A549 (cell line): Measurements from ENCODE around the gene CEP250. TPM values are rescaled to one million over a fixed set of nuclear protein-coding genes. Genes with fewer than 3 reads are reported as not detected.
"Not testable (repeated sequence)": the region's sequence is repeated elsewhere in the genome, so short reads cannot be mapped to it uniquely, and the experiment has no call there.

Experiments used
- ATAC-seq, 2 experiments: fragments of 200-7000 bp in 1 of 2; fragments of >200 bp in 1 of 2; cut with Nextera tagmentation in 1 of 2; cut with Tn5 transposase in 1 of 2; 3 replicates each; pipeline versions ENCODE4 v1.8.0 to v1.9.1; 2018 to 2020; ENCODE audit warnings: mild to moderate bottlenecking in 1 of 2, moderate library complexity in 1 of 2
- CTCF ChIA-PET: fragments of 300-600 bp; sonication (Branson Sonifier 250); formaldehyde crosslinking; extraction: SDS; loops from one replicate; lab custom pipeline; 2021; ENCODE audit warnings: antibody characterized with exemption, inconsistent platforms; lab: Yijun Ruan, JAX
- POLR2A ChIA-PET: fragments of 350-600 bp; formaldehyde crosslinking; extraction: SDS; loops from one replicate; lab custom pipeline; 2021; ENCODE audit warnings: antibody characterized with exemption, inconsistent platforms; lab: Yijun Ruan, JAX
- DNase-seq, 2 experiments: peaks; one replicate each; pipeline versions ENCODE4 v3.0.0 to v3.0.0-alpha.2; 2011 to 2016; ENCODE audit warnings: low read depth in 1 of 2, low spot score in 1 of 2
- FAIRE-seq: peaks from 2 replicates; lab custom pipeline; 2011; peaks lifted over from hg19 to GRCh38; lab: Jason Lieb, UNC
- H3K27ac ChIP-seq, 2 experiments: fragments of >200 bp; sonication (Bioruptor Twin); formaldehyde crosslinking; 3 replicates each; pipeline ENCODE4 v1.5.1; 2016 to 2017
- H3K4me1 ChIP-seq: fragments of >200 bp; sonication (Bioruptor Twin); formaldehyde crosslinking; 3 replicates; pipeline ENCODE4 v1.6.1; 2016
- H3K4me2 ChIP-seq: fragments of >200 bp; sonication (Bioruptor Twin); formaldehyde crosslinking; 3 replicates; pipeline ENCODE4 v1.6.1; 2016
- H3K4me3 ChIP-seq: fragments of >200 bp; sonication (Bioruptor Twin); formaldehyde crosslinking; 3 replicates; pipeline ENCODE4 v1.5.1; 2016
- H3K9me3 ChIP-seq: fragments of >200 bp; sonication (Bioruptor Twin); formaldehyde crosslinking; 3 replicates; pipeline ENCODE4 v1.6.1; 2016
- BHLHE40 ChIP-seq: IDR thresholded peaks from 2 replicates; pipeline ENCODE4 v1.6.1; 2012; ENCODE audit warnings: low read depth, low read length, inconsistent platforms
- CBX2 ChIP-seq: fragments of 200-600 bp; sonication (generic); IDR thresholded peaks from 2 replicates; pipeline ENCODE4 v1.6.1; 2016; ENCODE audit warnings: low read depth, mild to moderate bottlenecking, borderline replicate concordance
- CBX8 ChIP-seq: fragments of 200-600 bp; sonication (generic); IDR thresholded peaks from 2 replicates; pipeline ENCODE4 v1.6.1; 2016
- CHD2 ChIP-seq: fragments of 150-350 bp; IDR thresholded peaks from 2 replicates; pipeline ENCODE4 v1.6.1; 2014; ENCODE audit warnings: low read length; ENCODE audit not compliant: partially characterized antibody
- EHMT2 ChIP-seq: fragments of 200-600 bp; sonication (generic); IDR thresholded peaks from 2 replicates; pipeline ENCODE4 v1.6.1; 2016; ENCODE audit warnings: antibody characterized with exemption, low read depth, mild to moderate bottlenecking, moderate library complexity
- ELK1 ChIP-seq: fragments of 150-350 bp; IDR thresholded peaks from 2 replicates; pipeline ENCODE4 v1.6.1; 2014; ENCODE audit warnings: low read depth, mild to moderate bottlenecking, low read length
- FOSB ChIP-seq: fragments of 250-450 bp; sonication (Bioruptor Pico); IDR thresholded peaks from 2 replicates; pipeline ENCODE4 v1.5.0; 2020; ENCODE audit warnings: mild to moderate bottlenecking, moderate library complexity
- FOSL2 ChIP-seq, 2 experiments: fragments of 450-650 bp in 1 of 2; fragments of >200 bp in 1 of 2; sonication (Bioruptor Twin) in 1 of 2; formaldehyde crosslinking; IDR thresholded peaks; 2 replicates each; pipeline versions ENCODE4 v1.5.0 to v1.6.1; 2016 to 2020; ENCODE audit warnings: mild to moderate bottlenecking in 1 of 2, moderate library complexity in 1 of 2
- GATA3 ChIP-seq: IDR thresholded peaks from 2 replicates; pipeline ENCODE4 v1.6.1; 2012; ENCODE audit warnings: borderline replicate concordance
- HDAC2 ChIP-seq: fragments of 200-600 bp; sonication (generic); IDR thresholded peaks from 2 replicates; pipeline ENCODE4 v1.6.1; 2016
- HES2 ChIP-seq: fragments of >200 bp; sonication (Bioruptor Twin); formaldehyde crosslinking; IDR thresholded peaks from 2 replicates; pipeline ENCODE4 v1.6.1; 2016
- HOXA7 ChIP-seq: fragments of 250-450 bp; sonication (Bioruptor Pico); IDR thresholded peaks from 2 replicates; pipeline ENCODE4 v1.5.0; 2020; ENCODE audit warnings: mild to moderate bottlenecking, moderate library complexity
- HOXB13 ChIP-seq: fragments of 250-450 bp; sonication (Bioruptor Pico); IDR thresholded peaks from 2 replicates; pipeline ENCODE4 v1.5.0; 2020; ENCODE audit warnings: low read depth, mild to moderate bottlenecking, moderate library complexity
- KDM1A ChIP-seq: fragments of 200-600 bp; sonication (generic); IDR thresholded peaks from 2 replicates; pipeline ENCODE4 v1.6.1; 2016; ENCODE audit warnings: low read depth, mild to moderate bottlenecking
- MAFK ChIP-seq: fragments of 450-650 bp; IDR thresholded peaks from 2 replicates; pipeline ENCODE4 v1.6.1; 2014; ENCODE audit not compliant: partially characterized antibody
- MAX ChIP-seq: IDR thresholded peaks from 2 replicates; pipeline ENCODE4 v1.6.1; 2012
- MAZ ChIP-seq: fragments of 150-350 bp; IDR thresholded peaks from 2 replicates; pipeline ENCODE4 v1.6.1; 2014; ENCODE audit warnings: antibody characterized with exemption, low read depth, low read length, borderline replicate concordance
- MYC ChIP-seq: IDR thresholded peaks from 2 replicates; pipeline ENCODE4 v1.6.1; 2012; ENCODE audit warnings: mild to moderate bottlenecking, inconsistent platforms, low read length, improper control_type of control experiment, borderline replicate concordance
- NPAS2 ChIP-seq: fragments of 250-450 bp; sonication (Bioruptor Pico); IDR thresholded peaks from 2 replicates; pipeline ENCODE4 v1.8.0; 2022; ENCODE audit warnings: mild to moderate bottlenecking, moderate library complexity, borderline replicate concordance
- PBX3 ChIP-seq: IDR thresholded peaks from 2 replicates; pipeline ENCODE4 v1.6.1; 2012
- POLR2A ChIP-seq: IDR thresholded peaks from 2 replicates; pipeline ENCODE4 v1.6.1; 2012; ENCODE audit warnings: mild to moderate bottlenecking, low read length
- RAD21 ChIP-seq, 2 experiments: fragments of >200 bp in 1 of 2; sonication (Bioruptor Twin) in 1 of 2; formaldehyde crosslinking in 1 of 2; IDR thresholded peaks in 1 of 2; conservative IDR thresholded peaks in 1 of 2; 2 replicates in 1 of 2; 3 replicates in 1 of 2; pipeline ENCODE4 v1.6.1; 2012 to 2018; ENCODE audit warnings: inconsistent platforms in 1 of 2
- RFX5 ChIP-seq: fragments of 450-650 bp; IDR thresholded peaks from 2 replicates; pipeline ENCODE4 v1.7.1; 2014; ENCODE audit warnings: antibody characterized with exemption, mild to moderate bottlenecking, moderate library complexity
- RNF2 ChIP-seq: fragments of 200-600 bp; sonication (generic); IDR thresholded peaks from 2 replicates; pipeline ENCODE4 v1.6.1; 2016; ENCODE audit warnings: low read depth, mild to moderate bottlenecking, antibody characterized with exemption, moderate library complexity, borderline replicate concordance
- TP53 ChIP-seq: fragments of 250-450 bp; sonication (Bioruptor Pico); IDR thresholded peaks from 2 replicates; pipeline ENCODE4 v1.5.0; 2021; ENCODE audit warnings: mild to moderate bottlenecking, moderate library complexity
- USF2 ChIP-seq: fragments of 450-650 bp; IDR thresholded peaks from 2 replicates; pipeline ENCODE4 v1.6.1; 2014; ENCODE audit warnings: antibody characterized with exemption
- ZFP36 ChIP-seq: fragments of 450-650 bp; IDR thresholded peaks from 2 replicates; pipeline ENCODE4 v1.6.1; 2014; ENCODE audit warnings: borderline replicate concordance; ENCODE audit not compliant: partially characterized antibody
- ZNF302 ChIP-seq: fragments of 250-450 bp; sonication (Bioruptor Pico); IDR thresholded peaks from 2 replicates; pipeline ENCODE4 v1.9.0; 2021; ENCODE audit warnings: inconsistent platforms, mild to moderate bottlenecking, moderate library complexity
- ZSCAN20 ChIP-seq: fragments of 250-450 bp; sonication (Bioruptor Pico); IDR thresholded peaks from 2 replicates; pipeline ENCODE4 v1.8.0; 2022; ENCODE audit warnings: mild to moderate bottlenecking, moderate library complexity
- WGBS: methylation state at CpG from one replicate; pipeline ENCODE4 v1.1.6; 2017; ENCODE audit errors: missing lambda C conversion rate; 5-methylcytosine and 5-hydroxymethylcytosine counted together
- polyA plus RNA-seq, 4 experiments: library from polyadenylated mRNA; depleted of rRNA in 3 of 4; stranded (reverse); fragments of >200 nt; fragmentation: RNase III in 1 of 4; extraction: RNeasy Plus Mini Kit Qiagen cat#74134 plus additional on column Dnase treatment in 1 of 4; gene quantifications; 2 replicates in 3 of 4; 3 replicates in 1 of 4; pipeline ENCODE4 v1.2.3, GENCODE V29; 2011 to 2017

CEP250 gene
- polyA plus RNA-seq, 2 of the 4 experiments (the other 2 are of a cell fraction): 13.8 to 19.6 TPM

GRCh38 chr20:35547329-35547728, 91.9 kb downstream of the CEP250 start:
- POLR2A ChIA-PET: no interaction called here
- no peak for ATAC-seq

GRCh38 chr20:35551503-35551902, 96.1 kb downstream of the CEP250 start:
- H3K4me2 ChIP-seq: no peak overlapping the region
- no peaks in the 10 kb centered on the region for H3K9me3 ChIP-seq
- H3K4me1 ChIP-seq: no peaks in the 10 kb centered on the region
- no peak overlapping the region for H3K4me3 ChIP-seq
- ChIA-PET POLR2A (no interaction called here), CTCF (interaction anchor here (0.6 to 1.6 kb wide), 3 partner anchors 10 to 443 kb away, joined by 3 to 4 read pairs (median 4); no protein-coding TSS in a partner anchor)
- 87% methylated on average over 4 of the region's 4 CpGs for WGBS
- DNase-seq (no peak), FAIRE-seq (no peak), ATAC-seq (no peak)
- H3K27ac ChIP-seq: no peak overlapping the region
- no peak for TF ChIP-seq BHLHE40
- no peak for TF ChIP-seq NPAS2
- TF ChIP-seq HES2: no peak
- TF ChIP-seq EHMT2: no peak
- TF ChIP-seq RFX5: no peak
- no peak for TF ChIP-seq CBX2
- no peak for TF ChIP-seq RAD21 (conservative IDR thresholded peaks at IDR 0.05 in 1 of 2, IDR thresholded peaks at IDR 0.05 in 1 of 2)
- no peak for TF ChIP-seq CHD2
- no peak for TF ChIP-seq FOSB (CRISPR knock-in tag)
- TF ChIP-seq HOXA7 (CRISPR knock-in tag): no peak
- TF ChIP-seq RNF2: no peak
- no peak for TF ChIP-seq POLR2A
- TF ChIP-seq MAZ: no peak
- TF ChIP-seq FOSL2 (IDR thresholded peaks at IDR 0.05): no peak
- no peak for TF ChIP-seq FOSL2 (CRISPR knock-in tag; IDR thresholded peaks at IDR 0.05)

More at GRCh38 chr20:35547329-35547728, 91.9 kb downstream of the CEP250 start:
- H3K4me2 ChIP-seq: no peak overlapping the region
- WGBS: 91% methylated on average over 8 of the region's 9 CpGs
- no peak overlapping the region for H3K4me3 ChIP-seq
- H3K9me3 ChIP-seq: no peaks in the 10 kb centered on the region
- no peak for TF ChIP-seq HOXB13 (CRISPR knock-in tag)
- TF ChIP-seq EHMT2: no peak
- TF ChIP-seq CBX2: no peak
- TF ChIP-seq KDM1A: no peak
- no peak for TF ChIP-seq ZNF302
- no peak for TF ChIP-seq ZFP36
- TF ChIP-seq MAFK: no peak
- TF ChIP-seq ELK1: no peak
- TF ChIP-seq HES2: no peak
- no peak for TF ChIP-seq PBX3
- no peak for TF ChIP-seq MAX
- no peak for FAIRE-seq
- DNase-seq: no peak
- H3K27ac ChIP-seq: no peak overlapping the region
- CTCF ChIA-PET: interaction anchor here (1.3 to 1.9 kb wide), 4 partner anchors 12 to 84 kb away, joined by 3 to 4 read pairs (median 4); no protein-coding TSS in a partner anchor
- peaks cover 7% of the 10 kb centered on the region; the same call in 2 of the 3 replicates for H3K4me1 ChIP-seq

GRCh38 chr20:35552914-35553313, 97.5 kb downstream of the CEP250 start:
- H3K4me2 ChIP-seq: no peak overlapping the region
- H3K9me3 ChIP-seq: no peaks in the 10 kb centered on the region
- FAIRE-seq (no peak), ATAC-seq (no peak), DNase-seq (no peak)
- no peaks in the 10 kb centered on the region for H3K4me1 ChIP-seq
- H3K4me3 ChIP-seq: no peak overlapping the region
- CTCF ChIA-PET: no interaction called here
- POLR2A ChIA-PET: no interaction called here
- no peak overlapping the region for H3K27ac ChIP-seq
- WGBS: 94% methylated on average over 3 of the region's 3 CpGs
- TF ChIP-seq HDAC2 (no peak), RNF2 (no peak), POLR2A (no peak), ZSCAN20 (CRISPR knock-in tag) (no peak), MYC (no peak), USF2 (no peak), CBX8 (no peak), NPAS2 (no peak), TP53 (CRISPR knock-in tag) (no peak), GATA3 (no peak), HOXA7 (CRISPR knock-in tag) (no peak)

GRCh38 chr20:35555461-35555860, 100.1 kb downstream of the CEP250 start:
- not testable (repeated sequence) for ATAC-seq, DNase-seq, H3K4me1 ChIP-seq, H3K4me3 ChIP-seq, H3K9me3 ChIP-seq, H3K4me2 ChIP-seq, H3K27ac ChIP-seq, FAIRE-seq
- ChIA-PET CTCF (interaction anchor here (1.5 to 1.9 kb wide), 3 partner anchors 10 to 46 kb away, joined by 3 to 4 read pairs (median 3); partner anchors contain the start of gene ERGIC3), POLR2A (interaction anchor here (0.7 kb wide), 1 partner anchor 45 kb away, joined by 5 read pairs; no protein-coding TSS in a partner anchor)
- 98% methylated on average over 4 of the region's 4 CpGs for WGBS
